Measurements from ENCODE around the gene SLC6A16.
A peak's percentile ranks its signal among the peaks of the same experiment; 100 is the strongest.

DNA sequence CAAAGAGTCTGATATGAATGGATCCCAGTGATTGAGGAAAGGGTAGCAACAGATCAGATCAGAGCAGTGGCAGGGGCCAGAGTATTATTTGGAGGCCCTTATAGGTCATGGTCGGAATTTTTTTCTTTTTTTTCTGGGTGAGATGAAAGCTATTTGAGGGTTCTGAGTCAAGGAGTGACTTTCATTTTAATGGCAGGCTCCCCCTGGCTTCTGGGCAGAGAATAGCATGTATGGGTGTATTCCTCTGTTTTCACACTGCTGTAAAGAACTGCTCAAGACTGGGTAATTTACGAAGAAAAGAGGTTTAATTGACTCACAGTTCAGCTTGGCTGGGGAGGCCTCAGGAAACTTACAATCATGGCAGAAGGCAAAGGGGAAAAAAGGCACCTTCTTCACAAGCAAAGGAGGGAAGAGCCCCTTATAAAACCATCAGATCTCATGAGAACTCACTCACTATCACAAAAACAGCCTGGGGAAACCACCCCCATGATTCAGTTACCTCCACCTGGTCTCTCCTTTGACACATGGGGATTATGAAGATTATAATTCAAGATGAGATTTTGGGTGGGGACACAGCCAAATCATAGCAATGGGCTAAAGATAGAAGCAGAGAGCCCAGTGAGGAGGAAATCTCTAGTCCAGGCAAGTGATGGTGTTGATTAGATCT, 3.0 kb upstream of the SLC6A16 start:
- TF ChIP-seq, protein P1, sequence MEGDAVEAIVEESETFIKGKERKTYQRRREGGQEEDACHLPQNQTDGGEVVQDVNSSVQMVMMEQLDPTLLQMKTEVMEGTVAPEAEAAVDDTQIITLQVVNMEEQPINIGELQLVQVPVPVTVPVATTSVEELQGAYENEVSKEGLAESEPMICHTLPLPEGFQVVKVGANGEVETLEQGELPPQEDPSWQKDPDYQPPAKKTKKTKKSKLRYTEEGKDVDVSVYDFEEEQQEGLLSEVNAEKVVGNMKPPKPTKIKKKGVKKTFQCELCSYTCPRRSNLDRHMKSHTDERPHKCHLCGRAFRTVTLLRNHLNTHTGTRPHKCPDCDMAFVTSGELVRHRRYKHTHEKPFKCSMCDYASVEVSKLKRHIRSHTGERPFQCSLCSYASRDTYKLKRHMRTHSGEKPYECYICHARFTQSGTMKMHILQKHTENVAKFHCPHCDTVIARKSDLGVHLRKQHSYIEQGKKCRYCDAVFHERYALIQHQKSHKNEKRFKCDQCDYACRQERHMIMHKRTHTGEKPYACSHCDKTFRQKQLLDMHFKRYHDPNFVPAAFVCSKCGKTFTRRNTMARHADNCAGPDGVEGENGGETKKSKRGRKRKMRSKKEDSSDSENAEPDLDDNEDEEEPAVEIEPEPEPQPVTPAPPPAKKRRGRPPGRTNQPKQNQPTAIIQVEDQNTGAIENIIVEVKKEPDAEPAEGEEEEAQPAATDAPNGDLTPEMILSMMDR (conservative IDR thresholded peaks at IDR 0.05 in 1 of 2, IDR thresholded peaks at IDR 0.05 in 1 of 2; ENCODE audit: extremely low read depth in 1 of 2, insufficient read depth in 1 of 2, low read depth in 1 of 2, low read length in 2 of 2): peak; percentile 76 to 86
- TF ChIP-seq EZH2 (IDR thresholded peaks at IDR 0.05; ENCODE audit: borderline replicate concordance, low read length): no peak

Measured in mammary epithelial cell (primary cell).